ENCODE data around the gene DMD. TPM values are rescaled to one million over a fixed set of nuclear protein-coding genes. Genes with fewer than 3 reads are reported as not detected.
A peak's percentile ranks its signal among the peaks of the same experiment; 100 is the strongest.

Gene DMD
- total RNA-seq, 1 donor from 2014 or later, result 127 TPM

- DNase-seq (ENCODE audit: low spot score), result no peak
Measured at GRCh38 chrX:31298916-31299315, 1912.4 kb downstream of the DMD start.

GRCh38 chrX:31297881-31298280 is 1913.5 kb downstream of the DMD start:
- DNase-seq (ENCODE audit: low spot score), result no peak

- DNase-seq (ENCODE audit: low spot score), result no peak
Measured at GRCh38 chrX:31294475-31294874, 1916.9 kb downstream of the DMD start.

GRCh38 chrX:31293409-31293808 is 1917.9 kb downstream of the DMD start:
- no peak for DNase-seq (ENCODE audit: low spot score)

GRCh38 chrX:31291131-31291530 is 1920.2 kb downstream of the DMD start:
- DNase-seq (ENCODE audit: low spot score), result no peak

- DNase-seq (ENCODE audit: low spot score), result no peak
Measured at GRCh38 chrX:31287861-31288260, 1923.5 kb downstream of the DMD start.

GRCh38 chrX:31280580-31280979 is 1930.8 kb downstream of the DMD start:
- no peak for DNase-seq (ENCODE audit: low spot score)

GRCh38 chrX:31279359-31279758 is 1932.0 kb downstream of the DMD start:
- DNase-seq (ENCODE audit: low spot score), result no peak

- no peak for DNase-seq (ENCODE audit: low spot score)
Measured at GRCh38 chrX:31272472-31272775, 1938.9 kb downstream of the DMD start.

GRCh38 chrX:31271615-31272471 is 1939.5 kb downstream of the DMD start:
- no peak for DNase-seq (ENCODE audit: low spot score)

GRCh38 chrX:31269914-31270313 is 1941.4 kb downstream of the DMD start:
- DNase-seq (ENCODE audit: low spot score), result no peak

- no peak for DNase-seq (ENCODE audit: low spot score)
Measured at GRCh38 chrX:31268359-31268758, 1943.0 kb downstream of the DMD start.

- DNase-seq (ENCODE audit: low spot score), result peak; percentile 25
Measured at GRCh38 chrX:31266203-31267076, 1944.9 kb downstream of the DMD start.

- no peak for DNase-seq (ENCODE audit: low spot score)
Measured at GRCh38 chrX:31265383-31265782, 1946.0 kb downstream of the DMD start.

- no peak for DNase-seq (ENCODE audit: low spot score)
Measured at GRCh38 chrX:31260351-31260750, 1951.0 kb downstream of the DMD start.

GRCh38 chrX:31258166-31258565 is 1953.2 kb downstream of the DMD start:
- no peak for DNase-seq (ENCODE audit: low spot score)

- DNase-seq (ENCODE audit: low spot score), result no peak
Measured at GRCh38 chrX:31255310-31256033, 1955.9 kb downstream of the DMD start.

- DNase-seq (ENCODE audit: low spot score), result no peak
Measured at GRCh38 chrX:31252133-31252532, 1959.2 kb downstream of the DMD start.

- DNase-seq (ENCODE audit: low spot score), result no peak
Measured at GRCh38 chrX:31251336-31251735, 1960.0 kb downstream of the DMD start.

- DNase-seq (ENCODE audit: low spot score), result no peak
Measured at GRCh38 chrX:31245714-31246113, 1965.6 kb downstream of the DMD start.

- no peak for DNase-seq (ENCODE audit: low spot score)
Measured at GRCh38 chrX:31243804-31244203, 1967.5 kb downstream of the DMD start.

GRCh38 chrX:31240982-31241381 is 1970.4 kb downstream of the DMD start:
- no peak for DNase-seq (ENCODE audit: low spot score)
